HG03108 (cell line): ENCODE results near the gene HAND2.

ENCODE experiments used
- ATAC-seq: cut with Tn5 transposase; IDR thresholded peaks from one replicate; pipeline ENCODE4 v1.9.1; 2021; ENCODE audit warnings: moderate library complexity; ENCODE audit not compliant: unreplicated experiment

HAND2 gene

DNA sequence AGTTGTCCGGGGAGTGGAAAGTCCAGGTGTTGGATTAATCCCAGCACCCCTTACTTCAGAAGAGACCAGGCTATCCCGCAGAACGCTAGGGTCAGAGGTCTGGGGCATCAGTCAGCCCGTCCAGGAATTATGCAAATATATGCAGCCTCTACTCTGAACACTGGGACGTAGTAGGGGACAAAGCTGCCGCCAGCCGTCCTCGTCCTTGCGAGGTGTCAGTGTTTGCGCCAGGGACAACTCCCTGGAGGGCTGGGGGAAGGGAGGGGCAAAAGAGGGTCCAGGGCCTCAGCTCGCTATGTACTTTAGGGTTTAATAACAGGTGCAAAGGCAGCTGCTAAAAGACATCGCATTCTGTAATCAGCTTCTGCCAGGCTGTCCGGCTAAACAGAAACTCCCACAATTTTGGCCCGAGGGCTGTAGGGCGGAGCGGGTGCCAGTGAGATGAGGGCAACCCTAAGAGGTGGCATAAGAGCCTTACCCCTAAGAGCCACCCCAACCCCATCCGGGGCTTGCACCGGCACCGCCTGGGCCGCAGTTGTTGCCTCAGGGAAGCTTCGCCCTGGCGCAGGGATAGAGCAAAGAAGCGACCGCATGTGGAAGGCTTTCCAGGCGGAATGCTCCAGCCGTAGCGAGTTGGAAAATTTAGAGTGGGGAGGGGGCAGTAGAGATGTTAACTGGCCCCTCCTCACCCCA is 8.4 kb downstream of the HAND2 start:
- no peak for ATAC-seq

DNA sequence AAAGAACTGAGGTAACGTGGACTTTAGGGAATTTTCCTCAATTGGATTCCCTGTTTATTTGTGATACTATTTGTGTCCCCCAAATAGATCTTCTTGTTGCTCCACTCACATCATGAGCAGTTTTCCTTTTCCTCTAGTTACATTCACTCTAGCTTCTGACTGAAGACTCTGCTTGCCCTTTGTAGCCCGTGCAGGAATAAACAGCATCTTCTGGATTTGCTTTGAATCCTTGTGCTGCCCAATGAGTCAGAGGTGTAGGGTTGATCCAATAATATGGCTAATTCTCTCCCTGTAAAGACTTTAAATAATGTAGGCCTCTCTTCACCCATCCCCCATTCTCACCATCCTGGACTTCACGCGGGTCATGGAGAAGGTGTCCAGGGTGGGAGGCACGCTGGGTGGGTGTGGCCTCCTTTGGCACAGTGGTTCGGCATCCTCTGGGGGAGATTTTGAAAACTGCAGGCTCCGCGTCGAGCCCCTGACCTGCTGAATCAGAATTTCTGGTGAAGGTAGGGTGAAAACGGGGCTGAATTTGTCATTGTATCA is 9.0 kb downstream of the HAND2 start:
- ATAC-seq = no peak

DNA sequence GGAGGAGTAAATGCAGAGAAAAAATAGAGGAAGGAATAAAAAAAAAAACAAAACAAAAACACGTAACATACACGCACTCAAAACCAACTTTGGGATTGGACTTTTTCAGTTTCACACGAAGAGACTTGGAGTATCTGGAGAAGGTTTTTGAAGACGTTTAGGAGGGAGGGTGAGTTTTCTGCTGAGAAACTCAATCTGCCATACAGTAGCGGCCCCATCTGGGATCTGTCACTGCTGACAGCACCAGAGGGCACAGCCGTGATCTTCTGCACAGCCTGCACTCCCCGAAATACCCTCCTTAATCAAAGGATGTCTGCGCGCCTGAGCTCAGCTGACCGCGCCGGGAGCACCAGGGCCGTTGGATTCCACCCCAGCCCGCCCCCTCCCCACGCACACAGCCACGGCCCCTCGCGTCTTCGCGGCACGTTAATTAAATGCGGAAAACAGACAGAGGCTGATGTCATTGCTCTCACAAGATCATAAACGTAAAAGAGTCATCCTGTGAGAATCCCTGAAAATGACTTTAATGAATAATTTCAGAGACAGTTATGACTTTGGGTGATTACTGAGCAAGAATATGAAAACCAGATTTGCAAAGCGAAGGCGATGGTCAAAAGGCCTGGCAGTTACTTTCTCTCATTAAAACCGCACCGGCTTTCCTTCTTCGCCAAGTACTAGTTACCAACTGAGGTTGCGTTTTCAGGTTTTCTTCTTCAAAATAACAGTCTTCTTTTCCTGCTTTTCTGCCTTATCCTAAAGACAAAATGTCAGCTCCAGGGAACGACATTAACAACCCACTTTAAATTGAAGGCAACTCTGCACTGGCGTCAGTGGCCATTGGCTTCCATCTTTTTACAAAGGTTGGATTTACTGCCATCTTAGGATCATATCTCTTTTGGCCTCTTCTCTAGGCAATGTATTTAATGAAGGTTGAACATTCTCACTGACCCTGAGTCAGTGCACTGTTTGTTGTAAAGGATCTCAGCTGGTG is 10.6 kb downstream of the HAND2 start:
- ATAC-seq = no peak

DNA sequence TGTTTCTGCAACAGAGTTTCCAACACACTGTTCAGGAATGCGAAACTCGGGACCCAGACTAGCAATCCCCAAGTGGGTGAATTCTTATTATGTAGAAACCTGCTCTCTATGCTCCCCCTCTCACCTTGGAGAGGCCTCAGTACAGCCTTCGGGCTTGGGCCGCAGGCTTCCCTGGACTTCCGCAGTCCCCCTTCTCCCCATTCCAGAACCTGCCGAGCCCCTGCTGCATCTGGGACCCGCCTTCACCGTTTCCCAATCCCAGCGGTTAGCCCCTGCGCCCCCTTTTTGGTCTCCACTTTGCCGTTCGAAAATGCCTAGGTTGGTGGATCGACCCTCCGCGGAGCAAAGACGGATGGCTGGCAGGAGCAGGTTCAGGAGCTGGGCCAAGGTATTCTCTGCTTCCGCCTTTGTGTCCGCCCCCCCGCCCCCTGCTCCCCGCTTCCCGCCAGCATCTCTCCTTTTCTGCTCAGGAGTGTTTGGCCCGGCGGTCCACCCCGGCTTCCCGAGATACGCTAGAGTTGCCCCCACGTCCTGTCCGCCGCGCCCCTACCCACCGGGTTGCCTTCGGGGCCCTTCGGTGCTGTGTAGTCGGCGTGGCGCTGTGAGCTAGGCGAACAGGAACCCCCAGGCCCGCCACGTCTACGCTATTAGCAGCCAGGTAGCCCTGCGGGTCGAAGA is 11.5 kb downstream of the HAND2 start:
- ATAC-seq = no peak

DNA sequence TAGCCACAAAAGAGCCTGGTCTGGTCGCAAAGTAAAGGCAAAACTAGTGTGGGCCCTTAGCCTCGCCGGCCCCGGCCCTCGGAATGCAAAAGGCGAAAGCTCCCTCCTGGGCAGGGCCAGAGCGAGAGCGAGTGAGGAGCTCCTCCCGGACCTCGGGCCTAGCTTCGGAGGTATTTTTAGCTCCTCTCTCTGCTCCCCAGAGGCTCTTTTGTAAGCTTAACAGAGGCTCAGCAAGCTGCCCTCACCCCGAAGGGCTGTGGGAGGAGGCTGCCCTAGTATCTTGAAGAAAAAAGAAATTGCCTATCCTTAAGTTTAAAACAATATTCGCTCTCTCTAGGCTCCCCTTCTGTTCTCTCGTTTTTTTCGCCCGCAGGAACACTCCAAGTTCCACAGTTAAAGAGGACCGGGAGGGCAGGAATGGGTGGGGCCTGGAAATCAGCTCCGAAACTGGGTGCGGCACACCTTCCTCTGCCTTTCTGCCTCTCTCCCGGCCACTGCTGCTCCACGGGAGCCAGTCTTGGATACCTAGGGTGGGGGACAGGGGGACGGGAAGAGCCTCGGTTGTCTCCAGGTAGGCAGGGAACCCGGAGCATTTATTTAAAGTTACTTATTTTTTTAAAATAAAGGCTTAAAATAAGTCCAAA is 12.1 kb downstream of the HAND2 start:
- ATAC-seq = no peak

DNA sequence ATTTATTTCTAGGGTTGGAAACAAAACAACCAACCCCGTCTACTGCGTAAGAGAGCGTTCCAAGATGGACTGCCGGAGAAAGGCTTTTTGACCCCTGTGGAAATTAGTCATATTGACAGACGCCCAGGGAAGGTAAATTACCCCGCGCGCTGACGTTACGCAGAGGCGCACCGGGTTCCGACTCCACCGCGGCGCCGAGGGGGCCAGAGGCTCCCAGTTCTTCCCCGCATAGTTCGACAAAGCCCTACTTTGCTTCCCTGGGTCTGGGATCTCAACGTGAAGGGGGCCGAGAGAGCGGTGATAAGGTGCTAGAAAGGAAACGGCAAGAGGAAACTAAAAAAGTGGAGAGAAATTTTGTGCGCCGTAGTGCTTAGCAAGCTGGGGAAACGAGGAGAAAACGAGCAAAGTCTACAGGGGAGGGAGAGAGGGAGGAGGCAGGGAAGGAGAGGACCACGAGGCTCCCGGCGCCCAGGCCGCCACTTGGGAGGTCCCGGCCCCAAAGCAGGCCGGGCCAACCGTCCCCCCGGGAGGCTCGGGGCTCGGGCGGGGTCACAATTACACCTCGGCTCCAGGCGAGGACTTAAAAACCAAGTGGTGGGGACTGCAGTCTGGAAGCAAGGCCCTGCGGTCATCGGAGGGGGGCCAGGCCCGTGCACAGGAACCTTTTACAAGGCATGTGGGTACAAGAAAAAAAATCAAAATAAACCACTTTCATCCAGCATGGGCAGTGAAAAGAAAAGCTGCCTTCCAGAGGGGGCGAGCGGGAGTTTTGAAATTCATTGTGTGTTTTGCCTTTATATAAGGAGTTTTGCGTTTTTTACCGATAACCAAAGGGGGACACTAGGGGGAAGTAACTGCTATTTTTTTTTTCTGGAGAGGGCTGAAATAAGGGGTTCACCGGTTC is 13.2 kb downstream of the HAND2 start:
- ATAC-seq = no peak

DNA sequence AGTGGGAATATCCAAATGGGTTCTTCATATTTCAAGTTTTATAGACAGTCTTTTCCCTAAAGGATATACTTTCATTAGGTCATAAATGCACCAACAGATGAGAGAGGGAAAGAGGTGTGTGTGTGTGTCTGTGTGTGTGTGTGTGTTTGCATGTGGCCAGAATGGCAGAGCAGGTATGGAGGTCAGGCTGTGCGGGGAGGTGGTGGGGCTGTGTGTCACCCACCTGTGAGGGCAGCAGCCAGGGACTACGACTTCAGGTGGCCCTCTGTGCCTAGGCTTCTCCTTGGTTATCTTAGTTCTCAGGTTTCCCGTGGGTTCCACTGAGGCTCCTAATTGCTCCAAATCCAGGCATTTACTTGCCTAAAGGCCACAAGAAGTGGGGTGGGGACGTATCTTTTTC is 14.6 kb downstream of the HAND2 start:
- no peak for ATAC-seq

DNA sequence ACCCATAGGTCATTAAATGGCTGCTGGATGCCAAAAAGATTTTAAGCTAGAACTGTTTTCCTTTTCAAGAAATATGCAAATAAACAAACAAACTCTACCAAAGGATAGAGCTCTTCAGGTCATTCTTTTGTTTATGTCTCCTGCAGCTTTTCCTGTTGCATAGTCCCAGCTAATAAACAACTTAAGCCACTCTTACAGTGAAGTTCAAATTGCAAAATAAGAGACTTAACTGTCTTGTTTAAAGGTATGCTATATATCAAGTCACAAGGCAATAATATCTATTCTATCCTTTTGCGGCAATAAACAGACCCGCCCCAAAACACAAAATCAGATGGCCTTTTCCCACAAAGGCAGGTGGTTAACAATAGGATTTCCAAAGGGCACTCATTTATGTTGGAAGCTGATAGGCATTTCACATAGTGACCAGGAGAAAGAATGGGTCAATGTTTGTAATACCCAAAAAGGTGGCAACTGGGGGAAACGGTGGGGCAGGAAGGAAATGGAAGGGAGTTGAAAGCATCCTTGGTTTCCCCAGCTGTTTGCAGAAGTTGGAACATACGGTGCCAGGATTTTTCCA is 15.3 kb downstream of the HAND2 start:
- ATAC-seq = no peak

DNA sequence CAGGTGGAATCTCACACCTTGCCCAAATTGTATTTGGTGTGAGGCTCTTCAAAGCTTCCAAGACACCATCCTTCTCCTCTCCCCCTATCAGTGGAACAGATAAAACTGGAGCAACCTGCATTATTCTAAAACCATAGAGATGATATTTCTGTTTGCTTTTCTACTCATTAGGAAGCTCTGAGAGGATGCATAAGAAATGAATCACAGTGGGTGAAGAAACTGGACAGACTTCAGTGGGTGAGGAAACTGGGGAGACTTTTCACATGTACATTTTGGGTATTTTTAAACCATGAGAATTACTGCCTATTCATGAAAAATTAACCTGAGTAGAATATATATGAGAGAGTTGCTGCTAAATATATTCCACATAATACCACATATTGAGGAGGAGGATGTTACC is 16.4 kb downstream of the HAND2 start:
- no peak for ATAC-seq

DNA sequence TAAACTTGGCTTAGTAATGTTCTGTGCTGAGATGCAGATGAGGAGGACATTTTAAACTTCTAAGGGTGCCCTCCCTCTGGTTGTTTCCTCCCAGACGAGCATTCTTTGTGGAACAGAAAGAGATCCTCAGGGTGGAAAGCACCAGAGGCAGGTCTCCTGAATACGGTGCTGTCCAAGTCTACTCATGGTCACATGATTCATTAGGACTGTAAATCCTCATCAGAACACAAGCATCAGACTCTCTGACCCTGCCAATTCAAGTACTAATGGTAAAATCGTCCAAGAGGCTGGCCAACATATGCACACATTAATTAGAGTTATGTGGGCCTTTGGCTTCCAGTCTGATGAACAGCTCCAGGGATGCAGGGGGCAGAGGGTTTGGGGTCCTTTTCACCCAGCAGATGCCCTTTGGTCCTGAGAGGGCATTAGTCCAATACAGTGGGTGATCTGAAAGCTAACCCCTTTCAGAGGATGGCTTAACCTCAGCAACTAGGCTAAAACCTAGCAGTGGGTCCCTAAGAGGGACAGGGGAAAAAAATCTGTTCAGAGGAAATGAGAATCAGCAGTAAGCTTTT is 18.2 kb downstream of the HAND2 start:
- ATAC-seq = no peak

DNA sequence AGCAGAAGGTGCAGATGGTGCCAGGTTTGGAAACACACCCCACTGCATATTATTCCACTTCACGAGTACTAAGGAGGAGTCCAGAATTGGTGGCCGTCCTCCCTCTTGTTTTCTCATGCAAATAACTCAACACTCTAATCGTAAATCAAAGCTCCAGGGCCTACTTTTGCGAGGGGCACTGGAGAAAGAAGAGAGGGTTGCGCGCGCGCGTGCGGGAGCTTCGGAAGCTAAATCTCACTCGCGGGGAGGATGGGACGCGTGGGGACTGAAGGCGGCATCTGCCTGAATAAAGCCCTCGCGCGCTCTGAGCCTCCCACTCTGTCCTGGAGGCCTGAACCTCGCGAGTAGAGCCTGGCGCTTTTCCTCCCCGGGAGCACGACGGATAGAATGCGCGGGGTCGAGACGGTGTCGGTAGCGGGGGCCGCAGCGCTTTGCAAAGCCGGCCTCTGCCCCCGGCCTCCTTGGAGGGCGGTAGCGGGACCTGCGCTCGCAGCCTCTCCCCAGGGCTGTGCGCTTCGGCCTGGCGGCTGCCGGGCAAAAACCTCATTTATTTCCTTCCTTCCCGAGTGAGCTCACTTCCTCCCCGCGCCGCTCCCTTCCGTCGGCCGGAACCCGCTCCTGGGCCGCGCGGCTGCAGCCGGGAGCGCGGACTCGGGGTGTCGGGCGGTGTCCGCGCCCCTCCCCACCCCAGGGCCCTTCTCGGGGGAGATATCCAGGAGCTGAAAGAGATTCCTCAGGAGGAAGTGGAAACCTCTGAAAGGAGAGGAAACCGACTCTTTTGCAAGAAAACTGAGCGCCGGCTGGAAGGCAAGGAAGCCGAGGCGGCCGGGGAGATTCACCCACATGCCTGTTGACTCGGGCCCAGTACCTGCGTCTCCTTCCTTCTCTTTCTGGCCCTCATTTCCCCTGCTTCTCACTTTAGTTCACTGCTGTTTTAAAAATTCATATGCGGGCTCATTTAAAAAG is 20.7 kb downstream of the HAND2 start:
- peak; percentile 33 for ATAC-seq

DNA sequence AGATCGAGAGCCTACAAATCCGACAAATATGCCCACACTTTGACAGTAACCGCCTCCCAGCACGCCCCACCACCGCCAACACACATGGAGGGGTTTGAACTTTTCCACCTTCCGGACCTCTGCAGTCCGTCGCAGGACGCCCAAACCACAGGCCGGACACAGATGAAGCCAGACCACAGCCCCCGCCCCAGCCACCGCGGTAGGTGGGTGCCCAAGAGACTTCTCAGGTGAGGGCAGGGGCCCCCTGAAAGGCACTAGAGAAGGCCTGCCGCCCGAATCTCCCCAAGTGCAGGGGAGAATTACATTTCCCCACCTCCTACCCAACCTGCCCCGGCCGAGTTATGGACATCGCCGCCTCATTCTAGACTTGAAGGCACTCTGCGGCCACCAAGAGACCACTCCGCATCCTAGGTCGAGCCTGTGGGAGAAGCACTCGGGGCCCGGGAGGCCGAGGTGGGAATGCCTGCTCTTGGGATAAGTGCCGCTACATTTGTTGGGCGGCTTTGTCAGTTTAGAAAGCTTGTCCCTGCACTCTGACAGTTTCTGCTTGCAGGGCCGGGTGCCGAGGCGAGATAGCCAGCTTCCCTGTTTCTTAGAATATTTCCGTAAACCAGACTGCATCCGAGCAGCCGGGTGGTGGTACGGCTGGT is 21.5 kb downstream of the HAND2 start:
- no peak for ATAC-seq

DNA sequence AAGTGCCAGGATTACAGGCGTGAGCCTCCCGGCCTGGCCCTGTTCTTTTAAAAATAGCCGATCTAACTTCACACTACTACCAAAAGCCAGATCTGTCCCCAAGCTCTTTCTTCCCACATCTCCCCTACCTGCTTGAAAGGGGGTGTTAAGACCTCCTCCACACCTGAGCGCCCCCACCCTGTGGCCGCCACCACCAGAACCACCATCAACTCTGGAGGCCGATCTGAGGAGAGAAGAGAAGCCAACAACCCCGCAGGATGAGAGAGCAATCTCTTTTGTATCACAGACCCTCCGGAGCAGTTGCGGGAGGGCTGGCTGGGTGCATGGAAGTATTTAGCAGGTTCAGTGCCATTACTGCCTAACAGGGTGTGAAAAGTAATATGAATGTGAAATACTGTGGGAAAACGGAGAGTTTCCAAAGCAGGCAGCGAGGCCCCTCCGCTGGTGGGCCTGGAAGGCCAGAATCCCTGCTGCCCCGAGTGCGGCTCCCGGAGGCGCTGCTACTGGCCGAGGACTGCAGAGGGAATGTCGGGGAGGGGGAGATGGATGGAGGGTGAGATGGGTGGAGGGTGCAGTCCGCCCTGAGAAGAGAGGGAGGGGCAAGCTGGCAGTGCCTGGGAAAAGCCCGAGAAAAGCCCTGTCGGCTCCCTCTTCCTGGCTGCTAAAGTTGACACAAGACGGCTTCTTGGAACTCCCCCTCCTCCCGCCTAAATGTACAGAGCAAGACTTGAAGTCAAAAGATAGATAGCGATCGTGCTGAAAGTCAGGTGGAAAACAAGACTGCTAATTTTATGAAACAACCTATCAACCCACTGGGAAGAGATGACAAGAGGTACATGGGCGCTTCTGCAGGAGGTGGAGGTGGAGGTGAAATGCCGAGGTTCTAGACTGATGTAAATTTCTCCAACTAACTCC is 22.3 kb downstream of the HAND2 start:
- ATAC-seq = no peak

DNA sequence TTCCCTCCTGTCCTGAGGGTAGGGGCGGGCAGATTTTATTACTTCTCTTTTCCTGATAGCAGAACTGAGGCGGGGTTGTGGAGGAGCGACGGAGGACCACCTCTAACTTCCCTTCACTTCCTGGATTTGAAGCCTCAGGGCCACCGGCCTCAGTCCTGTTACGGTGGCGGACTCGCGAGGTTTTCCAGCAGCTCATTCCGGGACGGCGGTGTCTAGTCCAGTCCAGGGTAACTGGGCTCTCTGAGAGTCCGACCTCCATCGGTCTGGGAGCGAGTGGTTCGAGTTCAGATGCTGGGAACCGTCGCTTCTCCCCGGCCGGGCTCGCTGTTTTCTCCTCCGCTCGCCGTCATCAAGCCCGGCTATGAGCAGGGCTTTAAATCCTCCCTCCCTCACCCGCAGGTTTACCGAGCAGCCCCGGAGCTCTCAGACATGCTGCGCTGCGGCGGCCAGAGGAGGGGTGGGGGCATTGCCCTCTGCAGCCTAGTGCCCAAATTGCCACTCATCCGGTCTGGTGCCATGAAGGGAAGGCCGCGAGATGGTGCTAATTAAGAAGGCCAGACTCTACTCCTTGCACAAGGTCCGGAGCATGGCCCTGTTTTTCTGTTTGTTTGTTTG is 23.3 kb downstream of the HAND2 start:
- no peak for ATAC-seq

DNA sequence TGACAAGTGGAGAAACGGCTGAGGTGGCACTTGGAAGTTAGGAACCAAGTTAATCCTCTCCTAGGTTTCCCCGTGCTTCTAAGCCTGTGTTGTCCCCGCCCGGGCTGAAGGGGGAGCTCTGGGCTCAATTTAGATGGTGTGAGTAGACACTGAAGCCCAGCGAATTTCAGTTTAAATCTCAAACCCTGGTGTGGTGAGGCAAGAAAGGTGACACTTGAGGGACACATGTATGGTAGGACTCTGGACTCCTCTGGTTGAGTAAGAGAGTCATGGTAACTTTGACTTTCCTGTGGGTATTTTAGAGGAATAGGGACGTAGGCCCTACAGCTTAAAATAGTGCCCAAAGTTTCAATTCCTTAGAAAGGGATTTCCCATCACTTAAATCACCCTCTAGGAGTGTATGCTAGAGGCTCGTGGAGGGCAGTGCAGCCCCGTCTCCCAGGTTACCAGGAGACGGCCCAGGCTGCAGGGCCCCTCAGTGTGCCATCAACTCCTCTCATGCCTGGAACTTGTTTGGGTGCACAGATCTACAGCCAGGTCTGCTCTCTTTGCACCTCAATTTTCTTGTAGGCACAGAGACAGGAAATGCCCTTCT is 24.0 kb downstream of the HAND2 start:
- peak; percentile 58 for ATAC-seq

DNA sequence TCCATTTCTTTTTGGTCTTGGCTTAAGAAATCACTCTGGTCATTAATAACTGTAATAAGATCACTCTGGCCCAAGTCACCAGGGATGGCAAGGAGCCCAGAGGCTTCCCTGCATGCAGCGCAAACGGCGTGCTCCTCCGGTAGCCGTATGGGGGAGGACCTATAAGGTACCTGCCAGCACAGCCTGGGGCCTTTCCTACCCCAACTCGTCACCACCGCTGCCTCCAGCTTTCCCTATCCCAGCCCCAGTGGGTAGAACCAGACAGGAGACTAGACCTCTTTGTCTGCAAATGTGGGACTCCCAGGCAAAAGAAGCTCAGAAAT is 25.9 kb downstream of the HAND2 start:
- no peak for ATAC-seq
